T-helper 1 cell treated with Interleukin-12 subunit alpha and Interleukin-12 subunit beta and Interleukin-4 antibody, amounts not matched to agents 30 ng/mL and 1 ng/mL, for 36 hours (primary cell): ENCODE results near the gene GIPR. TPM values are rescaled to one million over a fixed set of nuclear protein-coding genes. Genes with fewer than 3 reads are reported as not detected.

Source experiments
- intact Hi-C: fragments of 100-400 bp; cut with micrococcal nuclease; formaldehyde crosslinking; loops from one replicate; pipeline ENCODE4 v1.15.1; 2024
- total RNA-seq: library from RNA; stranded (reverse); gene quantifications from 2 replicates; pipeline ENCODE4 v1.2.3, GENCODE V29; 2022

Gene GIPR
- total RNA-seq, 1 donor from 2014 or later, result 4.2 TPM

GRCh38 chr19:45645068-45645630, 22.9 kb upstream of the GIPR start:
- intact Hi-C loops, result loop anchor here (1.0 to 10.0 kb wide), 8 partner anchors 26 to 470 kb away; partner anchors contain the start of genes BLOC1S3, ERCC1, QPCTL and TRAPPC6A

GRCh38 chr19:45645631-45646344, 22.2 kb upstream of the GIPR start:
- intact Hi-C loops, result loop anchor here (1.0 to 10.0 kb wide), 9 partner anchors 23 to 471 kb away; partner anchors contain the start of genes BLOC1S3, ERCC1, GIPR and QPCTL

- intact Hi-C loops, result loop anchor here (1.0 to 10.0 kb wide), 2 partner anchors 22 to 472 kb away; partner anchors contain the start of genes BLOC1S3, GIPR and TRAPPC6A
These were observed 21.7 kb upstream of the GIPR start for GRCh38 chr19:45646345-45646698.

DNA sequence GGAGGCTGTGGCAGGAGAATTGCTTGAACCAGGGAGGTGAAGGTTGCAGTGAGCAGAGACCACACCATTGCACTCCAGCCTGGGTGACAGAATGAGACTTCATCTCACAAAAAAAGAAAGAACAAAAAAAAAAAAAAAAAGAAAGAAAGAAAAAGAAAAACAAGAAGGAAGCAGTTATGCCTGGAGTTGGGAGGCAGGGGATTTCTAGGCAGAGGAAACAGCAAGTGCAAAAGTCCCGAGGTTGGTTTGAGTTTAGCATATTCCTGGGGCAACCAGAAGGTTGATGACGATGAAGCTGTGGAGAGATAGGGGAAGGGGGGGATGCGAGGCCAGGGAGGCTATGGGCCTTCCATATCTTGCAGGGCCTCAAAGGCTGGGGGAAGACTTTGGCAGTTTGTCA, 17.3 kb upstream of the GIPR start:
- intact Hi-C loops, result no loop called here

DNA sequence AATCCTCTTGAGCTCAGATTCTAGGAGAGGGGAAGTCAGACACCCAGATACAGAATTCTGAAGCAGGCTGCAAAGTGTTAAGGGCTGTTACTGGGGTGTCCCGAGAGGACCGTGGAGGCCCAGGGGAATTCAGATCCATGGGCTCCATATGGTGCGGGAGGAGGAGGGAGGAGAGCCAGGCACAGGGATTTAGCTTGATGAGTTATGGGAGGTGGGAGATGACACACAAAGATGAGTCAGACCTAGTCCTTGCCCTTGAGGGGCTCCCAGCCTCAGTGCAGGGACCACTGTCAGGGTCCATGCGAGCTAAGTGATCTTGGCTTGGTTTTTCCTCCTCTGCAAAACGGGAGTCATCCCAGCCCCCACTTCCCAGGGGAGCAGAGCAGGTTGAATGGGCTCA, 14.4 kb upstream of the GIPR start:
- intact Hi-C loops, result no loop called here

GRCh38 chr19:45655073-45655472, 12.9 kb upstream of the GIPR start:
- intact Hi-C loops, result no loop called here

DNA sequence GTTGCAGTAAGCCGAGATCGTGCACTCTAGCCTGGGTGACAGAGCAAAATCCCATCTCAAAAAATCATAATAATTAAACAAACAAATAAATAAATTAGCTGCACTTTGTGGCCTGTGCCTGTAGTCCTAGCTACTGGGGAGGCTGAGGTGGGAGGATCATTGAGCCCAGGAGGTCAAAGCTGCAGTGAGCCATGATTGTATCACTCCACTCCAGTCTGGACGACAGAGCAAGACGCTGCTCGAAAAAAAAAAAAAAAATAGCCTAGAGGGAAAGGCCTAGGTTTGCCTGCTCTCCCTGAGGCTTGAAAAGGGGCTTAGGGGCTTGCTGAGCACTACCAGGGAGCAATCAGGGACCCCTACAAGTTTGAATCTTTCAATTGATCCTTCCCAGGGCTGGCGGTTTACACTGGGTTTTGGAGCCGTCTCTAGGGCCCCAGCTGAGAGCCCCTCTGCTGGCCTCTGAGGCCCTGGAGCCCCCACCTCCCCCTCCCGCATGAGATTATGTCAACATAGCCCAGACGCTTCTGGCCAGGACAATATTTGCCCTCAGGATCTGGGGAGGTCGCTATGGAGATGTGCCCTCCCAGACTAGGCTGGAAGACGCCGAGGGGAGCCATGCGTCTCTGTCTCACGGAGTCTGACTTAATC, 10.4 kb upstream of the GIPR start:
- intact Hi-C loops, result no loop called here

- intact Hi-C loops, result no loop called here
These were observed 8.8 kb upstream of the GIPR start for GRCh38 chr19:45659096-45659729.

DNA sequence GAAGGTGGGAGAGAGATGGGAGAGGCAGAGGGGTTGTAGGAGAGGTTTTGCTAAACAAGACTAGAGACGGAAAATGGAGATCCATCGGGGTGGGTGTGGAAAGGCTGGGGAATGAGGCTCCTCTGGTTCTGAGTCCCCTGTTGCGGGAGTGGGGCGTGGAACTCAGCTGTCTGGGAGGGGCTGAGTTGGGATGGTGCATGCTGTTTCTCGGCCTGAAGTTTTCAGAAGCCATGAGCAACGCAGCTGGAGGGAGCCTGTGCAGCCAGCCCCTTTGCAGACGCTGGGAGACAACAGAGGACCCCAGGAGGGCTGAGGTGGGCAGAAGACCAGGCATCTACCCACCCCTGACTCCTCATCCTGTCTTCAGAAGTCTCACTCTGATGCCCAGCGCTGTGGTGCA, 7.4 kb upstream of the GIPR start:
- intact Hi-C loops, result no loop called here

DNA sequence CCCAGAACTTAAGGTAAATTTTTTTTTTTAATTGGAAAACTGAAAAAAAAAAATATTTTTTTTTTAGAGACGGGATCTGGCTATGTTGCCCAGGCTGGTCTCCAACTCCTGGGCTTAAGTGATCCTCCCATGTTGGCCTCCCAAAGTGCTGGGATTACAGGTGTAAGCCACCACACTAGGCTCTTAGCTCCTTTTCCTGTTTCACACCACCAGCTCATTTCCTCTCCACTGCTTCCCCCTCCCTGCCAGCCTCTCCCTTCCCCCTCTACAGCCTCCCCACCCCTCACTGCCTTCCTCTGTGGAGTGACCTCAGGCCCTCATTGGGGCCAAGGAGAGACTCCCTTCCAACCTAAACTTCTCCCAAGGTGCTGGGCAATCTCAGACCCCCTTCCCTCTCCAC, 4.2 kb upstream of the GIPR start:
- intact Hi-C loops, result no loop called here

DNA sequence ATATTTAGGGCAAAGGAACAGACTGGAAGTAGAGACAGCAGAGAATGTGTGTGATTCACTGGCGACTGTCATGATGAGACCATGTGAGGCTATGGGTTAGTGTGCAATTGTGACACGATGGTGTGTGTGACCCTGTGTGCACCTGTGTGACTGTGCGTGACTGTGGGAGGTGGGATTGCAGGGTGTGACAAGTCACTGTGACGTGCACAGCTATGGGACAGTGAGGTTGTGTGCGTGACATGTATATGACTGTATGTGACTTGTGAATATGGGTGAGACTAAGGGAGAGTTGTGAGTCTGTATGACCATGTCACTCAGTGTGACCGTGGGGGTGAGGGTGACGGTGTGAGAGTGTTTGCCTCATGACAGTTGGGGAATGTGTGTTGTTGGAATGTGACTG, 3.4 kb upstream of the GIPR start:
- intact Hi-C loops, result no loop called here

- intact Hi-C loops, result loop anchor here (1.0 kb wide), 1 partner anchor 22 kb away; no protein-coding TSS in a partner anchor
These were observed 386 bp downstream of the GIPR start for GRCh38 chr19:45668342-45668871.

GRCh38 chr19:45670670-45671453, 2.8 kb downstream of the GIPR start:
- intact Hi-C loops, result loop anchor here (1.0 kb wide), 1 partner anchor 26 kb away; no protein-coding TSS in a partner anchor

GRCh38 chr19:45674946-45675345, 6.9 kb downstream of the GIPR start:
- intact Hi-C loops, result no loop called here

DNA sequence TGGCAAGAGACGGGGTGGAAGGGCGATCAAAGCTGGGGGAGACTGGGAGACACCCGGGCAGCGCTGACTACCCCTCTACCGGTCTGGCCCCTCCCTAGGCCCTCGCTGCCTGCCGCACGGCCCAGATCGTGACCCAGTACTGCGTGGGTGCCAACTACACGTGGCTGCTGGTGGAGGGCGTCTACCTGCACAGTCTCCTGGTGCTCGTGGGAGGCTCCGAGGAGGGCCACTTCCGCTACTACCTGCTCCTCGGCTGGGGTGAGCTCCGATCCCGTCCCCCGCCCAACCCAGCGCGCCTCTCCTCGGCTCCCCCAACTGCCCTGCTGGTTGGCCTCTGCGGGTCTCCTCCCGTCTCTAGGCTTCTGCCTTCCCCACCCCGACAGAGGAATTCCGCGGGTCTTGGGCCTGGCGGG, 8.8 kb downstream of the GIPR start:
- intact Hi-C loops, result loop anchor here (1.0 to 2.0 kb wide), 5 partner anchors 8 to 92 kb away; partner anchors contain the start of genes OPA3 and QPCTL

- intact Hi-C loops, result loop anchor here (1.0 to 2.0 kb wide), 5 partner anchors 8 to 93 kb away; partner anchors contain the start of genes OPA3 and QPCTL
These were observed 9.6 kb downstream of the GIPR start for GRCh38 chr19:45677351-45678230.

- intact Hi-C loops, result loop anchor here (1.0 kb wide), 4 partner anchors 11 to 158 kb away; partner anchors contain the start of gene QPCTL
These were observed 13.5 kb downstream of the GIPR start for GRCh38 chr19:45681391-45682015.

DNA sequence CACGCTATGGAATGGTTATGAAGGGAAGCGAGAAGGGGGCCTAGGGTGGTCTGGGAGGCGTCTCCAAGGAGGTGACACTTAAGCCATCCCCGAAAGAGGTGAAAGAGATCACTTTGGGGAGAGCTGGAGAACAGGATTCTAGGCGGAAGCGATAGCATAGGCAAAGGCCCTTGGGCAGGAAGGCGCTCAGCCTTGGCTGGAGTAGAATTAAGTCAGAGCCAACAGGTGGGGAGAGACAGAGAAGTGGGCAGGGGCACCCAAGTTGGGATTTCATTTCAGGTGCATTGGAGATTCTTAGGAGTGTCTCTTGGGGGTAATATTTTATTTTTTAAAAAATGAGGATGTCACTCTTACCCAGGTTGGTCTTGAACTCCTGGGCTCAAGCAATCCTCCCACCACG, 14.1 kb downstream of the GIPR start:
- intact Hi-C loops, result no loop called here

DNA sequence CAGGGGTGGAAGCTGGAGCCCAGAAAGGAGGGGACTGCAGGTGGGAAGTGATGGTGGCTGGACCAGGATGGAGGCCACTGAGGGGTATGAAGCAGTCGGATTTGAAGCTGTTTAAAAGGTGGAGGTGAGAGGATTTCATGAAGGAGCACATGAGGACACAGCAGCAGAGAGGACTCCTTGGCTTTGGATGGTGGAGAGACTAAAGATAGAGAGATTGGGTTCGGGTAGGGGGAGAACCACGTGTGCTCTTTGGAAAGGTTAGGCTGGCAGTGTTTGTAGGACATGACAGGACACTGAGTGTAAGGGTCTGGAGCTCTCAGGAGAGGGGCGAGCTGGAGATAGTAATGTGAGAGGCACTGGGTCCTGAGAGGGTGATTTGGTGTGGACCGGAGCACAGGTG, 14.9 kb downstream of the GIPR start:
- intact Hi-C loops, result no loop called here
